Fibroblast of lung (primary cell): ENCODE data around the gene NEK6. TPM values are rescaled to one million over a fixed set of nuclear protein-coding genes. Genes with fewer than 3 reads are reported as not detected.

ENCODE experiments used
- DNase-seq, 2 donors: peaks; one replicate each; pipeline versions ENCODE4 v3.0.0 to v3.0.0-alpha.2; 2010; ENCODE audit warnings: low read depth in 2 of 2
- H2AFZ ChIP-seq: 2 replicates; pipeline ENCODE4 v1.5.1; 2012; ENCODE audit warnings: low read length, control low read depth, inconsistent platforms
- H3K27ac ChIP-seq: 2 replicates; pipeline ENCODE4 v1.5.1; 2011; ENCODE audit warnings: low read length, control low read depth; ENCODE audit not compliant: insufficient read depth
- H3K27me3 ChIP-seq: 2 replicates; pipeline ENCODE4 v1.5.1; 2011; ENCODE audit warnings: mild to moderate bottlenecking, low read length; ENCODE audit not compliant: control insufficient read depth, insufficient read depth
- H3K36me3 ChIP-seq: 2 replicates; pipeline ENCODE4 v1.5.1; 2011; ENCODE audit warnings: low read length; ENCODE audit not compliant: control insufficient read depth, insufficient read depth
- H3K4me1 ChIP-seq: 2 replicates; pipeline ENCODE4 v1.5.1; 2011; ENCODE audit warnings: low read length; ENCODE audit not compliant: control insufficient read depth, insufficient read depth; ENCODE audit errors: extremely low read depth
- H3K4me2 ChIP-seq: 2 replicates; pipeline ENCODE4 v1.5.1; 2011; ENCODE audit warnings: low read length, control low read depth; ENCODE audit not compliant: insufficient read depth; ENCODE audit errors: extremely low read depth
- H3K4me3 ChIP-seq, 4 experiments: fragments of 200-600 bp in 1 of 4; sonication (generic) in 1 of 4; replicated peaks in 1 of 4; 2 replicates each; pipeline ENCODE4 v1.5.1; 2011 to 2016; ENCODE audit warnings: low read length in 4 of 4, low read depth in 3 of 4, mild to moderate bottlenecking in 3 of 4, control low read depth in 2 of 4, inconsistent platforms in 1 of 4, mixed read lengths in 1 of 4; ENCODE audit not compliant: insufficient read depth in 1 of 4; ENCODE audit errors: control extremely low read depth in 1 of 4
- H3K79me2 ChIP-seq: 2 replicates; pipeline ENCODE4 v1.5.1; 2012; ENCODE audit warnings: mild to moderate bottlenecking, low read length, inconsistent platforms; ENCODE audit not compliant: control insufficient read depth, insufficient read depth
- H3K9ac ChIP-seq: 2 replicates; pipeline ENCODE4 v1.5.1; 2011; ENCODE audit warnings: mild to moderate bottlenecking, low read length, control low read depth; ENCODE audit not compliant: insufficient read depth
- H3K9me3 ChIP-seq: 2 replicates; pipeline ENCODE4 v1.5.1; 2012; ENCODE audit warnings: low read depth, low read length; ENCODE audit not compliant: control insufficient read depth, insufficient read depth
- H4K20me1 ChIP-seq: 2 replicates; pipeline ENCODE4 v1.5.1; 2011; ENCODE audit warnings: low read length; ENCODE audit not compliant: control insufficient read depth, insufficient read depth; ENCODE audit errors: extremely low read depth
- EZH2 ChIP-seq: IDR thresholded peaks from 2 replicates; pipeline ENCODE4 v1.5.1; 2012; ENCODE audit warnings: low read length, control low read depth, mild to moderate bottlenecking; ENCODE audit errors: missing control alignments
- polyA plus RNA-seq, 2 donors: library from polyadenylated mRNA; depleted of rRNA in 1 of 2; stranded (reverse) in 1 of 2; unstranded in 1 of 2; fragments of >200 nt; gene quantifications; 2 replicates each; pipeline ENCODE4 v1.2.1, GENCODE V29; 2011 to 2012; ENCODE audit warnings: missing spikeins in 1 of 2
- total RNA-seq: library from RNA; depleted of rRNA; stranded (reverse); fragments of >200 nt; gene quantifications from 2 replicates; pipeline ENCODE4 v1.2.1, GENCODE V29; 2014
- TF ChIP-seq, protein P1 (sequence below), 2 donors: IDR thresholded peaks in 1 of 2; conservative IDR thresholded peaks in 1 of 2; 1 replicate in 1 of 2; 2 replicates in 1 of 2; pipeline ENCODE4 v1.5.1; 2011 to 2012; ENCODE audit warnings: low read length in 2 of 2, control low read depth in 1 of 2, inconsistent platforms in 1 of 2, low read depth in 1 of 2, mild to moderate bottlenecking in 1 of 2

Gene NEK6
- total and polyA plus RNA-seq, 2 donors (not counting 1 experiment from before 2014, with no cell fraction given), result 71.2 to 71.4 TPM

DNA sequence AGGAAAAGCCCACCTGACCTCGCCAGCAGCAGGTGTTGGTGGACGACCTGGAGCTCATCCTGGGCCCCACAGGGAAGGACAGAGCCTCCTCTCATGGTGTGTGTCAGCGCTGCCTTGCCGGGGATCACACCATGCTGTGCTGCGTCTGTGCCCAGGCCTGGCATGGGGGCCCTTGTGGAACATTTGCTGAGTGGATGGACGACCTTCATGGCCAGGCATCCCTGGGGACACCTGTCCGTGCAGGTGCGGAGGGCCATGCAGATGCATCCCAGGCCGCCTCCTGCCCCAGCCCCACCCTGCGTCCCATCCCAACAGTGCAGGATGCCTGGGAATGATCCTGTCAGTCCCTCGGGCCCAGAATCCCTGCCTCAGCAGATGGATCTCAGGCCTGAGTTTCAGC, 73.8 kb downstream of the NEK6 start:
- Histone ChIP-seq H3K36me3 (peaks cover 35% of the 10 kb centered on the region), H3K27me3 (no peaks in the 10 kb centered on the region), H4K20me1 (no peaks in the 10 kb centered on the region), H3K9me3 (no peaks in the 10 kb centered on the region), H3K4me3 (no peak overlapping the region), H3K4me2 (no peak overlapping the region), H2AFZ (no peak overlapping the region), H3K4me1 (no peaks in the 10 kb centered on the region), H3K27ac (no peak overlapping the region), H3K9ac (no peak overlapping the region), H3K79me2 (no peaks in the 10 kb centered on the region)
- TF ChIP-seq EZH2, result no peak
- TF ChIP-seq, protein P1, sequence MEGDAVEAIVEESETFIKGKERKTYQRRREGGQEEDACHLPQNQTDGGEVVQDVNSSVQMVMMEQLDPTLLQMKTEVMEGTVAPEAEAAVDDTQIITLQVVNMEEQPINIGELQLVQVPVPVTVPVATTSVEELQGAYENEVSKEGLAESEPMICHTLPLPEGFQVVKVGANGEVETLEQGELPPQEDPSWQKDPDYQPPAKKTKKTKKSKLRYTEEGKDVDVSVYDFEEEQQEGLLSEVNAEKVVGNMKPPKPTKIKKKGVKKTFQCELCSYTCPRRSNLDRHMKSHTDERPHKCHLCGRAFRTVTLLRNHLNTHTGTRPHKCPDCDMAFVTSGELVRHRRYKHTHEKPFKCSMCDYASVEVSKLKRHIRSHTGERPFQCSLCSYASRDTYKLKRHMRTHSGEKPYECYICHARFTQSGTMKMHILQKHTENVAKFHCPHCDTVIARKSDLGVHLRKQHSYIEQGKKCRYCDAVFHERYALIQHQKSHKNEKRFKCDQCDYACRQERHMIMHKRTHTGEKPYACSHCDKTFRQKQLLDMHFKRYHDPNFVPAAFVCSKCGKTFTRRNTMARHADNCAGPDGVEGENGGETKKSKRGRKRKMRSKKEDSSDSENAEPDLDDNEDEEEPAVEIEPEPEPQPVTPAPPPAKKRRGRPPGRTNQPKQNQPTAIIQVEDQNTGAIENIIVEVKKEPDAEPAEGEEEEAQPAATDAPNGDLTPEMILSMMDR (conservative IDR thresholded peaks at IDR 0.05 in 1 of 2, IDR thresholded peaks at IDR 0.05 in 1 of 2; ENCODE audit: low read depth in 1 of 2, low read length in 2 of 2), result no peak
- no peak for DNase-seq

DNA sequence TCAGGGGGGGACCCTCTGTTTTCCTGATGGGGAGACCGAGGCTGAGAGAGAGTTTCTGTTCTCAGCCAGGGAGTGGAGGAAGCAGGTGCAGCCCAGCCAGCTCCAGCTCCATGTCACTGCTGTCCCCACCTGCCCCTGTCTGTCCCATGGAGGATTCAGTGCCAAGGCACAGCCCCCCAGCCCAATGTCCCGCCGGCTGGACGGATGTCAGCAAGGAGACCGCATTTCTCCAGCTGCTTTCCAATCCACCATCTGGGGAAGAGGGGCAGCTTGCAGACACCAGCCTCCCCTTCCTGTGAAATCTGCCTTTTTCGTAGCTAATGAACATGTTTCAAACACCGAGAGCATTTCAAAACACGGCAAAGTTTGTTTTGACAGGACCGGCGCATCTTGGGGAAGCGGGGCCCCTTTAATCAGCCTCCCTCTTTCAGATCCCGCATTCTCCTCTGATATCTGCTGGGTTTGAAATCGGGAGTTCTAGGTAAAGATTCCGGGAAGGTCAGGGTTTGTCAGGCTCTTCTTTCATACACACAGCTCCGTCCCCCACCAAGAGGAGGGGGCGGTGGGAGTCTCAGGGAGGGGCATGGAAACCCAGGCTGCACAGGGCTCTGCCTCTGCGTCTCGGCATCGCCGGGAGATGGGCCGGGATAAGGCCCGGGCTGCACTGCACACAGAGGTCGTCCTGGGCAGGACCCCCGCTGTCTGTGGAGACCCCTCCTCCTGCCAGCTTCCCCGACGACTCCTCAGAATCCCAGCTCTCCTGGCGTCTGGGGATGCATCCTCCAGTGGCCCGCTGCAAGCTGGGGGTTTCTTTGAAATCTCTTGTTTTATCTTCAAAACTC, 74.8 kb downstream of the NEK6 start:
- Histone ChIP-seq H2AFZ (no peak overlapping the region), H3K4me1 (no peaks in the 10 kb centered on the region), H4K20me1 (no peaks in the 10 kb centered on the region), H3K27ac (no peak overlapping the region), H3K9me3 (no peaks in the 10 kb centered on the region), H3K36me3 (peaks cover 30% of the 10 kb centered on the region), H3K4me2 (no peak overlapping the region), H3K79me2 (no peaks in the 10 kb centered on the region), H3K9ac (no peak overlapping the region), H3K27me3 (no peaks in the 10 kb centered on the region), H3K4me3 (no peak overlapping the region)
- TF ChIP-seq, protein P1 (conservative IDR thresholded peaks at IDR 0.05 in 1 of 2, IDR thresholded peaks at IDR 0.05 in 1 of 2; ENCODE audit: low read depth in 1 of 2, low read length in 2 of 2), result no peak
- TF ChIP-seq EZH2, result no peak
- no peak for DNase-seq

DNA sequence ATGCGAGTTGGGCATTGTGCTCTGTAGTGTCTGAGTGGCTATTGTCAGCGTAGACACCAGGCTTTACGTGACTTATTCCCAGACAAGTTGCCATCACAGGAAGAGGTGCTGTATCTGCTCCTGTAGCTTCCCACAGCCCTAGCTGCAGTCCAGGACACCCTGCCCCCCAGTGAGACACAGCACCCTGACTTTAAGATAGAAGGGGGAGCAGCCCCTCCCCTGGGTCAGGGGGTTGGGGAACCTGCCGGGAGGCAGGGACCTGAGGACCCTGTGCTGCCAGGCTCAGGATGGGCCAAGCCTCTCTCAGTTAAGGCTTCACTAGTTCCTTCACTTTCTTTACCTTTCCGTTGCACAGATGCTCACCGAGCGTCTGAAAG, 75.4 kb downstream of the NEK6 start:
- Histone ChIP-seq H3K4me1 (no peaks in the 10 kb centered on the region), H3K36me3 (peaks cover 29% of the 10 kb centered on the region), H3K9me3 (no peaks in the 10 kb centered on the region), H4K20me1 (no peaks in the 10 kb centered on the region), H3K79me2 (no peaks in the 10 kb centered on the region), H3K9ac (no peak overlapping the region), H2AFZ (no peak overlapping the region), H3K27ac (no peak overlapping the region), H3K4me2 (no peak overlapping the region), H3K4me3 (no peak overlapping the region), H3K27me3 (no peaks in the 10 kb centered on the region)
- TF ChIP-seq, protein P1 (conservative IDR thresholded peaks at IDR 0.05 in 1 of 2, IDR thresholded peaks at IDR 0.05 in 1 of 2; ENCODE audit: low read depth in 1 of 2, low read length in 2 of 2), result no peak
- no peak for TF ChIP-seq EZH2
- DNase-seq, result no peak
